LNCAP (cell line): ENCODE measurements around the gene GPNMB.

Experiments
- TF ChIP-seq, protein P1 (sequence below): fragments of 450-650 bp; IDR thresholded peaks from 2 replicates; pipeline ENCODE4 v1.5.1; 2017; ENCODE audit warnings: mild to moderate bottlenecking

Gene GPNMB

DNA sequence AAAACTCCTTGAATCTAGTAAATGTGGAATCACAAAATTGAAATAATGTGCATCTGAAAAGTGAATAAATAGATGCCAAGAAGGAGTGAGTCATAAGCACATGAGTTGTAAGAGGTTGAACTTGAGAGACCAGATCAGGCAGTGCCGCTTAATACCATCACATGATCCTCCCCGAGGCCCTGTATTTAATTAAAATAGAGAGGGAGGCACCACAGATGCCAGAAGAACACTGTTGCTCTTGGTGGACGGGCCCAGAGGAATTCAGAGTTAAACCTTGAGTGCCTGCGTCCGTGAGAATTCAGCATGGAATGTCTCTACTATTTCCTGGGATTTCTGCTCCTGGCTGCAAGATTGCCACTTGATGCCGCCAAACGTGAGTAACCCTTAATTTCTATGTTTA, at the start of gene GPNMB:
TSS of gene GPNMB (plus strand) at position 221 of the 400 bp plus-strand sequence. CDS start at position 304, 83 bp downstream.
- TF ChIP-seq, protein P1, sequence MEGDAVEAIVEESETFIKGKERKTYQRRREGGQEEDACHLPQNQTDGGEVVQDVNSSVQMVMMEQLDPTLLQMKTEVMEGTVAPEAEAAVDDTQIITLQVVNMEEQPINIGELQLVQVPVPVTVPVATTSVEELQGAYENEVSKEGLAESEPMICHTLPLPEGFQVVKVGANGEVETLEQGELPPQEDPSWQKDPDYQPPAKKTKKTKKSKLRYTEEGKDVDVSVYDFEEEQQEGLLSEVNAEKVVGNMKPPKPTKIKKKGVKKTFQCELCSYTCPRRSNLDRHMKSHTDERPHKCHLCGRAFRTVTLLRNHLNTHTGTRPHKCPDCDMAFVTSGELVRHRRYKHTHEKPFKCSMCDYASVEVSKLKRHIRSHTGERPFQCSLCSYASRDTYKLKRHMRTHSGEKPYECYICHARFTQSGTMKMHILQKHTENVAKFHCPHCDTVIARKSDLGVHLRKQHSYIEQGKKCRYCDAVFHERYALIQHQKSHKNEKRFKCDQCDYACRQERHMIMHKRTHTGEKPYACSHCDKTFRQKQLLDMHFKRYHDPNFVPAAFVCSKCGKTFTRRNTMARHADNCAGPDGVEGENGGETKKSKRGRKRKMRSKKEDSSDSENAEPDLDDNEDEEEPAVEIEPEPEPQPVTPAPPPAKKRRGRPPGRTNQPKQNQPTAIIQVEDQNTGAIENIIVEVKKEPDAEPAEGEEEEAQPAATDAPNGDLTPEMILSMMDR = no peak

- TF ChIP-seq, protein P1 = no peak
Measured at GRCh38 chr7:23200331-23200730, 46.2 kb upstream of the GPNMB start.

DNA sequence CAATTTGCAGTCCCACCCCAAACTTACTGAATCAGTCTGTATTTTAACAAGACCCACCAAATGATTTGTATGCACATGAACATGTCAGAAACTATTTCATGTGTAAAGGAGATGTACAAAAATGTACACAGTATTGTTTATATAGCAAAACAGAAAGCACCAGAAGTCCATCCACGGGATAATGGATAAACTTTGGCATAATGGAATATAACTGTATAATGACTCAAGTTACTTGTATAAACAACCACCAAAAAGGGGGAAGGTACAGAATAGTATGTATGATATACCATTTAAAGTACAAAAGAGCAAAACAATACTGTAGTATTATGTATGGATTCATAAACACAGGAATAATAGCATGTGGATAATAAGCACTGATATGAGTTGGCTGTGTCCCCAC, 42.3 kb upstream of the GPNMB start:
- TF ChIP-seq, protein P1 = no peak

DNA sequence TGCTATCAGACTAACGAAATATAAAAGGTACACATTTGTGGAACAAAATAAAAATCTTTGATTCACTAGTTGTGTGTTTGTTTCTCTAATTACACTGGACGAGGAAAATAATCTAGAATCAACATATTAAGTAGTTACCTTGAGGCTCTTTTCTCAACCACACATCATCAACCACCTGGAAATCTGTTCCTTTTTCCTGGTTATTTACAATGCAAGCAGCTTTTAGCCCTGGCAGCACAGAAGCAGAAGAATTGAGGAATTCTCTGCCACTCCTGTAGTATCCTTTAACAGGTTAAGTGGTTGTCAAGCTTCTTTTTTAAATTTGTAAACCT, 41.0 kb upstream of the GPNMB start:
- TF ChIP-seq, protein P1 = no peak

DNA sequence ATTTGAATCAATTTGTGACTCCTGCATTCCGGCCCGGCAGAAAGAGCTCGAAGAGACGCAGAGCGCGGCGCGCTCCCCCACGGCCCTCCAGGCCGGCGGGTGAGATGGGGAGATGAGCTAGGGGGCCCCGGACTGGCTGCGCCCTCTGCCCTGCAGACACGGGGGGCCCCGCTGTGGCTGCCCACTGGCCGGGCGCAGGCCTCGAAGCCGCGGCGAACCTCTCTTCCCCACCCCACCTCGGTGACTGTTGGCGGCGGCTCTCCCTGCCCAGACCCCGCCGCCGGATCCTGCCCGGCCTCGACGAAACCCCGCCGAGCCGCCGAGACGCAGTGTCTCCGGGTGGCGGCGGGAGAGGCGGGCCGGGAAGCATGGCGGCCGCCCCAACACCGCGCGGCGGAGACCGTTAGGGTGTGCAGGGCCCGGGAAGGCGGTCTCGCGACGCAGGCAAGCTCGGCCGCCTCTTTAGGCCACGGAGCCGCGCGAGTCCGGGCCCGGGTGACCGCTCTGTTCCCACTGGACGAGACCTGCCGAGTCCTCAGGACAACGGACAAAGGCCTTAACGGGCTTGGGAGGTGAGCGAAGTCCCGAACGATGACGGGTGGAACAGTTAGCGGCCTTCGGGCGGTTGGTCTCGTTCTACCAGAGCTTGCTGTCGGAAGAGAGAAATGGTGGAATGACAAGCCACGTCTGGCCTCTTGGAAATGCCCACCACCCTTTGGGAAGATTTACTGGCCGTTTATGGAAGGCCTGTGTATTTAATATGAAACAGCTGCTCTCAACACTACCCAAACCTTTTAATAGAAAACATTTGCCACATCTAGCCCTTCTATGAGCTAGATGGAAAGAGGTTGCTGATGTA, 40.4 kb upstream of the GPNMB start:
- TF ChIP-seq, protein P1 = no peak

DNA sequence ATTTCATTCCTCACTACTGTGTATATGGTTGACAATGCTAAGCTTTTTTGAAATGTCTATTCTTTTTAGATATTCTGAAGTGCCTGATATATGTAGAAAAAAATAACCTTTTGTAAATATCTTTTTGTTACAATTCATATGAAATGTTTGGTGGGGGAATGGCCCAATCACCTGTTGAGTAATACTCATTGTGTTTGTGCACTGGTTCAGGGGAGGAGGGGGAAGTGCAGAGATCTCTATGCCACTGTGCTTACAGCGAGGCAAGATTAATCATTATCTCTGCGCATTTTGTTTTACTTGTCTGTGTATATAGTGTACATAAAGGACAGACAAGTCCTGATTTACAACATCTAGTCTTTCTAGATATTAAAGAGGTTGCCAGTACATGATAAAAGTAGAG, 39.6 kb upstream of the GPNMB start:
- TF ChIP-seq, protein P1 = no peak

GRCh38 chr7:23207884-23208283, 38.7 kb upstream of the GPNMB start:
- TF ChIP-seq, protein P1 = no peak
